ENCODE results near the gene CRABP2. TPM values are rescaled to one million over a fixed set of nuclear protein-coding genes. Genes with fewer than 3 reads are reported as not detected.

The CRABP2 gene
- total and polyA plus RNA-seq, 2 of the 13 experiments (the other 11 are each of a cell fraction or from before 2014, with no cell fraction given): 0.40 to 0.60 TPM

DNA sequence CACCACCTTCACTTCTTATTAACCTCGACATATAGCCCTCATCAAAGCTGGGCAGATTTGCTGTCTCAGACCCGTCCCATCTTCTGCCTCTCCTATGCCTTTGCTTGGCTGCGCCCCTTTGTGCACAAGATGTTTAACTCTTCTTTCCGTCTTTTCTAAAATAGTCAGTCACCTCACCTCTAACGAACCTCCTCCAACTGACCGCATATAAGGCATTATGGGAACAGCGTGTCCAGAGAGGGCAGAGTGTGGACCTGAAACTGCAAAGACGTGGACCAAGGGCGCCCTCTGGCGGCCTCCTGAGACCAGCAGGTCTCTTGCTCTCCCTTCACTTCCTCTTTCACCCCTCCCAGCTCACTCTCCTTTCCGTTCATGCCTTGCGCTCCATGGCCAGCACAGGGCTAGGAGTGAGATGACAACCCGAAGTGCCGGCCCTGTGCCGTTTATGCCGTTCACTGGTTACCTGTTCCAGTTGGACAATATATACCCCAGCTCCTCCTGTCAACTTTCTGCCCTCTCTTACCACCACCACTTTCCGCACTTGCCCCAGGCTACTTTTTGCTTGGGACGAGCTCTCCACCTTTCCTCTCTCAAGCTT lies 20.4 kb upstream of the CRABP2 start (continued):
- TF ChIP-seq, protein P1, sequence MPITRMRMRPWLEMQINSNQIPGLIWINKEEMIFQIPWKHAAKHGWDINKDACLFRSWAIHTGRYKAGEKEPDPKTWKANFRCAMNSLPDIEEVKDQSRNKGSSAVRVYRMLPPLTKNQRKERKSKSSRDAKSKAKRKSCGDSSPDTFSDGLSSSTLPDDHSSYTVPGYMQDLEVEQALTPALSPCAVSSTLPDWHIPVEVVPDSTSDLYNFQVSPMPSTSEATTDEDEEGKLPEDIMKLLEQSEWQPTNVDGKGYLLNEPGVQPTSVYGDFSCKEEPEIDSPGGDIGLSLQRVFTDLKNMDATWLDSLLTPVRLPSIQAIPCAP (CRISPR knock-in tag; IDR thresholded peaks at IDR 0.05; ENCODE audit: low read depth): no peak
- peak; percentile 49; the same call in 1 of the 2 replicates for TF ChIP-seq TGIF2 (CRISPR knock-in tag; IDR thresholded peaks at IDR 0.05)
- TF ChIP-seq ZNF766 (CRISPR knock-in tag; IDR thresholded peaks at IDR 0.05; ENCODE audit: borderline replicate concordance): no peak
- TF ChIP-seq ZBTB8A (CRISPR knock-in tag; IDR thresholded peaks at IDR 0.05; ENCODE audit: borderline replicate concordance, low read depth): no peak
- TF ChIP-seq KLF6 (CRISPR knock-in tag; IDR thresholded peaks at IDR 0.05): 0 out of 2 replicates have a peak, but pooled peaks have one; percentile 26
- no peak for TF ChIP-seq ZFP62 (CRISPR knock-in tag; IDR thresholded peaks at IDR 0.05)
- TF ChIP-seq IKZF1 (IDR thresholded peaks at IDR 0.05): no peak
- TF ChIP-seq HNF4A (CRISPR knock-in tag; IDR thresholded peaks at IDR 0.05): 0 out of 2 replicates have a peak, but pooled peaks have one; percentile 14
- no peak for TF ChIP-seq ZNF253 (CRISPR knock-in tag; IDR thresholded peaks at IDR 0.05; ENCODE audit: borderline replicate concordance)
- no peak for TF ChIP-seq NR2F1 (CRISPR knock-in tag; IDR thresholded peaks at IDR 0.05)
- no peak for TF ChIP-seq ZNF138 (CRISPR knock-in tag; IDR thresholded peaks at IDR 0.05; ENCODE audit: low read depth)
- TF ChIP-seq HCFC1 (IDR thresholded peaks at IDR 0.05; ENCODE audit: low read depth, low read length): no peak
- TF ChIP-seq, protein P2, sequence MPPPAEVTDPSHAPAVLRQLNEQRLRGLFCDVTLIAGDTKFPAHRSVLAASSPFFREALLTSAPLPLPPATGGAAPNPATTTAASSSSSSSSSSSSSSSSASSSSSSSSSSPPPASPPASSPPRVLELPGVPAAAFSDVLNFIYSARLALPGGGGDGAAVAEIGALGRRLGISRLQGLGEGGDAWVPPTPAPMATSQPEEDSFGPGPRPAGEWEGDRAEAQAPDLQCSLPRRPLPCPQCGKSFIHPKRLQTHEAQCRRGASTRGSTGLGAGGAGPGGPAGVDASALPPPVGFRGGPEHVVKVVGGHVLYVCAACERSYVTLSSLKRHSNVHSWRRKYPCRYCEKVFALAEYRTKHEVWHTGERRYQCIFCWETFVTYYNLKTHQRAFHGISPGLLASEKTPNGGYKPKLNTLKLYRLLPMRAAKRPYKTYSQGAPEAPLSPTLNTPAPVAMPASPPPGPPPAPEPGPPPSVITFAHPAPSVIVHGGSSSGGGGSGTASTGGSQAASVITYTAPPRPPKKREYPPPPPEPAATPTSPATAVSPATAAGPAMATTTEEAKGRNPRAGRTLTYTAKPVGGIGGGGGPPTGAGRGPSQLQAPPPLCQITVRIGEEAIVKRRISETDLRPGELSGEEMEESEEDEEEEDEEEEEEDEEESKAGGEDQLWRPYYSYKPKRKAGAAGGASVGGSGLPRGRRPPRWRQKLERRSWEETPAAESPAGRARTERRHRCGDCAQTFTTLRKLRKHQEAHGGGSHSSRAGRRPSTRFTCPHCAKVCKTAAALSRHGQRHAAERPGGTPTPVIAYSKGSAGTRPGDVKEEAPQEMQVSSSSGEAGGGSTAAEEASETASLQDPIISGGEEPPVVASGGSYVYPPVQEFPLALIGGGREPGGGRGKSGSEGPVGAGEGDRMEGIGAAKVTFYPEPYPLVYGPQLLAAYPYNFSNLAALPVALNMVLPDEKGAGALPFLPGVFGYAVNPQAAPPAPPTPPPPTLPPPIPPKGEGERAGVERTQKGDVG (CRISPR knock-in tag; IDR thresholded peaks at IDR 0.05; ENCODE audit: borderline replicate concordance): no peak
- no peak for TF ChIP-seq ZMAT3 (CRISPR knock-in tag; conservative IDR thresholded peaks at IDR 0.05)
- no peak for TF ChIP-seq ZBTB1 (CRISPR knock-in tag; IDR thresholded peaks at IDR 0.05; ENCODE audit: borderline replicate concordance)
- no peak for TF ChIP-seq BCL6 (CRISPR knock-in tag; IDR thresholded peaks at IDR 0.05)
- TF ChIP-seq PITX1 (CRISPR knock-in tag; IDR thresholded peaks at IDR 0.05): peak; percentile 39; the same call in 1 of the 2 replicates
- TF ChIP-seq, protein P3, sequence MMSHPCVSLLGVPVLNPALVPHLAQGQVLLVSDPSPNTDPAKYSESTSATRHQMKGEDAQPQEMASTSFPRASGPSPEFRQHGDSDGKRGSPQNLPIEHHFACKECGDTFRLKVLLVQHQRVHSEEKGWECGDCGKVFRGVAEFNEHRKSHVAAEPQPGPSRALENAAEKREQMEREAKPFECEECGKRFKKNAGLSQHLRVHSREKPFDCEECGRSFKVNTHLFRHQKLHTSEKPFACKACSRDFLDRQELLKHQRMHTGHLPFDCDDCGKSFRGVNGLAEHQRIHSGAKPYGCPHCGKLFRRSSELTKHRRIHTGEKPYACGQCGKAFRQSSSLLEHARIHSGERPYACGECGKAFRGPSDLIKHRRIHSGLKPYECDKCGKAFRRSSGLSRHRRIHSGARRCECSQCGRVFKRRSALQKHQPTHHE (CRISPR knock-in tag; IDR thresholded peaks at IDR 0.05; ENCODE audit: borderline replicate concordance): no peak
- no peak for TF ChIP-seq FOSL1 (CRISPR knock-in tag; IDR thresholded peaks at IDR 0.05; ENCODE audit: borderline replicate concordance)
- no peak for TF ChIP-seq STAT5B (CRISPR knock-in tag; IDR thresholded peaks at IDR 0.05)
- TF ChIP-seq PAX8 (CRISPR knock-in tag; IDR thresholded peaks at IDR 0.05; ENCODE audit: borderline replicate concordance): no peak
- TF ChIP-seq, protein P4, sequence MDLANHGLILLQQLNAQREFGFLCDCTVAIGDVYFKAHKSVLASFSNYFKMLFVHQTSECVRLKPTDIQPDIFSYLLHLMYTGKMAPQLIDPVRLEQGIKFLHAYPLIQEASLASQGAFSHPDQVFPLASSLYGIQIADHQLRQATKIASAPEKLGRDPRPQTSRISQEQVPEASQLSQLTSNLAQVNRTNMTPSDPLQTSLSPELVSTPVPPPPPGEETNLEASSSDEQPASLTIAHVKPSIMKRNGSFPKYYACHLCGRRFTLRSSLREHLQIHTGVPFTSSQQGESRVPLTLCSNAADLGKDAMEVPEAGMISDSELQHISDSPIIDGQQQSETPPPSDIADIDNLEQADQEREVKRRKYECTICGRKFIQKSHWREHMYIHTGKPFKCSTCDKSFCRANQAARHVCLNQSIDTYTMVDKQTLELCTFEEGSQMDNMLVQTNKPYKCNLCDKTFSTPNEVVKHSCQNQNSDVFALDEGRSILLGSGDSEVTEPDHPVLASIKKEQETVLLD (CRISPR knock-in tag; IDR thresholded peaks at IDR 0.05; ENCODE audit: low read depth): no peak
- no peak for TF ChIP-seq SRSF9 (IDR thresholded peaks at IDR 0.05; ENCODE audit: borderline replicate concordance, insufficient read depth, low read depth, low read length, poor library complexity, severe bottlenecking)
